Stimulated activated CD4-positive, alpha-beta T cell treated with anti-CD3 and anti-CD28 coated beads, Interleukin-4, amount 100 ng/mL, for 4 hours (primary cell): ENCODE data around the gene HOXA7.

Experiments used
- DNase-seq, 2 experiments: peaks; one replicate each; pipeline ENCODE4 v3.0.0-alpha.2; 2020

Gene HOXA7

DNA sequence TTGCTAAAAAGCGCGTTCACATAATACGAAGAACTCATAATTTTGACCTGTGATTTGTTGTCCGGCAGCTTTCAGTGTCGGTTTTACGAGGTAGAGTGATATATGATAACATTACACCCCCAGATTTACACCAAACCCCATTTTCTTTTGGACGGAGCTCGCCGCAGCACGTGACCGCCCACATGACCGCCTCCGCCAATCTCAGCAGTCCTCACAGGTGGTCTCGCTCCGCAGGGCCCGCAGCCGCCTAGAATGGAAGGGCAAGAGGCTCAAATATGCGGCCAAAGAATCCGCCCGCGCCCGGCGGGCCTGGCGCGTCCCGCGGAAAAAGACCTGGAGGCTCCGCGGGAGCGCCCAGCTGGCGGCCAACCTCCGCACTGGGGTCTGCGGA lies at the start of gene HOXA7:
TSS of gene HOXA7 (minus strand) at position 168 of the 391 bp plus-strand sequence. CDS start at position 38, 130 bp downstream.
- DNase-seq: peak in 1 of 2 experiments; percentile 1

DNA sequence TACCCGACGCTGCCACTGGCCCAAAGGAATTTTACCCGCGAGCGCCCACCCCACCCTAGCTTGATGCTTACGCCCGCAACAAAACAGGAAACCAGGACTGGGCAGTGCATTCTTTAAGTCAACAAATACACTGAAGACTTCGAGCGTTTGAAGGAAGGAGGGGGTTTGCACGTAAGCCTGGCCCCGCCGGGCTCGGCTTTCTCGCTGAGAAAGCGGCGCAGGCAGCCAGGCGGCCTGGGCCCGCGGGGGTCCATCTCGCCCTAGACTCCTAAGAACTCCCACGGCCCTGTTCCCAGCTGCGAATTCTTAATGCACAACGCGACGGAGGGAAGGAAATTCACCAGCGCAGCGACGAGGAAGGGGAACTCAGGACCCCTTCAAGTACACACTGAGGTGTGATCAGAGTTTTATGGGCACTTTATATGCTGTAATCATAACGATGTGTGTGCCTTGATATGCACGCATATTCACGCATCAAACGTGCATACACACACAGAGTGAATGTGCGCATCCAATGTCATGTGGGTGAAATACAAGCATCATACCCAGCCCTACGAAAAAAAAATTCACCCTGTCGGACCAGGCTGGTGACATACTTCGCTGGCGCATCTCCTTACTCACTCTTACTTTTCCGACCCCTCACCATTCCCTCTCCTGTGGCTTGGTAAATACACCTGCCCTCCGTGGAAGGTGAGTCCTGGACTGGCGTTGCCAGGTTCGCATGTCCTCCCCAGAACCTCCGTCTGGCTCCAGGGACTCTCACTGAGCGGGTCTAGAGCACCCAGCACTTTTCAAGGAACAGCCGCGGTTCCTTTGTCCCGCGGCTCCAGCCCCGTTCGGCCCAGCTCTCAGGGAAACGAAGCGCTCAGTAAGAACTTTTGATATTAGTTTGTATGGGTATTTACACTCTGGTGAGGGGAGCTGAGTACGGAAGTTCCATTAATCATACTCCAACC lies 49.1 kb upstream of the HOXA7 start:
- DNase-seq: no peak

DNA sequence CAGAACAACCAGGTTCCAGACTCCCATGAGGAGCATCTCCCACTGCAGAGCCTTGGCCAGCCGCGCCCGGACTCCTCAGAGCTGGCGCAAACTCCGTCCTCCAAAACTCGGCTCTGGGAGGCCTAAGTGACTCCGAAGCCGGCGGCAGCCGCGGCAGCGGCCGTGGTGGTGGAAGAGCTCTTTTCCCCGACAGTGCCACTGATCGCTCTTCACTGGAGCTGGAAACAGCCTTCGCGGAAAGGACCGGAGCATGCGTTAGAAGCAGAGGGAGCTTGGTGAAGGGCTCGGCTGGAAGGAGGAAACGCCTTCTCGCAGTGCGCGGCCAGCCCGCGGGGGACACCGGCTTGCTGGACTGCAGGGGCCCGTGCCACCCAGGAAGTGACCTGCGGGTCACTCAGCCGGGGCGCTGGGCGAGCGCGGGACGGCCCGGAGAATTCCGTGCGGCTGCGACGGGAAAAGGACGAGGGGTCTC lies 48.4 kb upstream of the HOXA7 start:
- DNase-seq: no peak

DNA sequence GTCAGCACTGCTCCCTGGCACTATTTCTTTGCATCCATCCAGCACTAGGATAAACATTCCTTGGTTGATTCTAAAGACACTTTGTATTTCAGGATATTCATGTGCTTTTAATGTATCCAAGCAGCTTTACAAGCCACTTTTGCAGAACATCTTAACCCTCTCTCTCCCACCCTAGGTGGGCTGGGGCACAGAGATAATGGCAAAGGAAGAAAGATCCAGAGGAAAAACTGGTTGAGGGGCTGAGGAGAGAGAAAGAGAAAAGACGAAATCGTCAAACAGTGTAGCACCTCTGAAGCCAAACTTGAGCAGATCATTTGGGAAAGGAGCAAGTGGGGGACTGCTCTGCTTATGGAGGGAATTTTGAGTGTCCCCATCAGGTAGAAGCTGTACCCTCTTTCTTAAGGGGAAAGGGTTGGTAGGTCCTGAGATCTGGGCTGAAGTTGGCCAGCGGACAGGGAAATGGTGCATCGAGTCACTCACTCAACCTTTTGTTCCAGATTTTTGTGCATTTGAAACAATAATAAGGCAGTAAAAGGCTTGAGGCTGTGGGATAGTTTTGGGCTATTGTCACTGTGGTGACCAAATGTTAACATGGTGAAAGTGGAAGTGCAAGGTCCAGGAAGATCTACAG lies 47.6 kb upstream of the HOXA7 start:
- DNase-seq: no peak

DNA sequence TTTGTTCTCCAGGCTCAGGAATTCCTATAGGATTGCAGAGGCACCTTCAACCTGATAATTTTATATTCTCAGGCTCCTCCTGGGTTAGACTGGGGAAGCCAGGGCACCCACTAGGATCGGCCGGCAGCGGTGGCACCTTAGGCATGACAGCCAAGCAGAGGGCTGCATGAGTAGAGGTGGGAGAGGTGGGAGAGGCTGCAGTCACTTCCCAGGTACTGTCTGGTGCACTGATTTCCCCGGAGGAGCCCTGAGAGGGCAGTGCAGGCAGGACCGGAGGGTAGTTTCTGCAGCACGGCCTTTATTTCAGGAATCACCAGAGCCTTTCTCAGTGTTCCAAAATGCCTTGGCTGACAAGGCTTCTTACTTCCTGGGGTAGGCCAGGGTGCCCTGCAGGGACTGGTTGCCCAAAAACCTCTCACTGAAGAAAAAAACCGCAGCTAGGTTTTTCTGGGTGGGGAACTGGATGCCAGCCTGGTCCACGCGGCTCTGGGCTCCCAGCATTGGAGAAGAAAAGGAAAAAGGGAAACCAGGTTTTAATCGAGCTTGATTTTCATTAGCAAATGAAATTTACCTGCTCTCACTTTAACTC lies 47.0 kb upstream of the HOXA7 start:
- no peak for DNase-seq

DNA sequence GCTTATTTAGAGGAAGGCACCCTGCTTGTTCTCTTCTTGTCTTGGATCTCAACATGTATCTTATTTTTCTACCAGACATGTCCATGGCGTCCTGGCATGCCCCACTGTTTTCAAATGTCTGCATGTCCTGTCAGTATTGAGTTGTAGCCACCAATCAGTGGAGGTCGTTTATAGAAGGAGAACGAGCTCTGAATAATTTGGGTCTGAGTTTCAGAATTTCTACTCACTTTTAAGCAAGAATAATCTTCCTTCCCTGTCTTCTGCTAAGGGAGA lies 46.3 kb upstream of the HOXA7 start:
- DNase-seq: no peak

DNA sequence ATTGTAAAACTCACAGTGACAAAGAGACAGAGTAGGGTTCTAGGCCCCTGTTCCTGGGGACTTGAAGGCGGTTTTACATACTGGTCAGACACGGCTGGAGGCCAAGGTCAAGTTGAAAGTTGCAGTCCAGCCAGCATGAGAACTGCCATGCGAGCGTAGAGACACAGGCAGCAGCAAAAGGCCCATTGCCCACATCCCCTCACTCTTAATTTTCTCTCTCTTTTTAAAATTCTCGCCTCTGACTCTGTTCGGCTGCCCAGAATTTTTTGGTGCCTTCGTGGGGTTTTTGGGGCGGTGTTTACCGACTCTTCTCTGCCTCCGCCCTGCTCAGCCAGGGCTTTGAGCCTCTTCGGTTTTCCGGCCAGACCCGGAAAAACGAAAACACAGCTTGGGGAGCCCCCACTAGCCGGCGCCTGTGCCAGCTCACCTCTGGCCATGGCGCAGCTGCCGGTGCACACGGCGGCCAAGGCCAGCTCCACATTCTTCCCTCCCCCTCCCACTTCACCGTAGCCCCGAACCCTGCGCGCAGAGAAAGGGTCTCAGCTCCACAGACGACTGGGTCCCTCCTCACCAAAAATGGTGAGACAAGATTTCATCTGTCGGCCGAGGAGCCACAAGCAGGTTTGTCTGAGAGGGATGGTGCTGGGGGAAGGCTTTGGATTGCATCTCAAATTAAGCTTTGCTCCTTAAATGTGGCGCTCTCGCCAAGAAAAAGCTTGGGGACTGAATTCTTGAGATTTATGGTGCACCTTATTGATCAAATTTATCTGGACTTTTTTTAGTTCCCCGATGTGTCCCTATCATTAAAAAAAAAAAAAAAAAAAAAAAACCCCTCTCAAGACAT lies 45.8 kb upstream of the HOXA7 start:
- no peak for DNase-seq

DNA sequence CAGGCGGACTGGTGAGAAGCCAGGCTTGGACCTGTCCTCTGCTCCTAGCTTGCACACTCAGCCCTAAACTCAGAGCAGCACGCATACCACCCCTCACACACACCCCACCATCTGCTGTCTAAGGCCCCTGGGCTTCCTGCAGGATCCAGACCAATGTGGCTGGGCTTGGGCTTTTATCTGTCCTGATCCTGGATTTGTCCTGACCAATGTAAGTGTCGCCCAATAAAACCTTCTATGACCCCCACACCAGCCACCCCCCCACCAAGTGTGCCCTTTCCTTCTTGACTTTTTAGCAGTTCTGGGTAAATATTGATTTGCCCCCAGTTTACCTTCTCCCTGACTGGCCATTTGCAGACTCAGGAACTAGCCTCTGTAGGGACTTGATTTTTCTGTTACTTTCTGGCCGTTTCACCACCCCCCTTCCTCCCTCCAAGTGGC lies 45.1 kb upstream of the HOXA7 start:
- DNase-seq: no peak

DNA sequence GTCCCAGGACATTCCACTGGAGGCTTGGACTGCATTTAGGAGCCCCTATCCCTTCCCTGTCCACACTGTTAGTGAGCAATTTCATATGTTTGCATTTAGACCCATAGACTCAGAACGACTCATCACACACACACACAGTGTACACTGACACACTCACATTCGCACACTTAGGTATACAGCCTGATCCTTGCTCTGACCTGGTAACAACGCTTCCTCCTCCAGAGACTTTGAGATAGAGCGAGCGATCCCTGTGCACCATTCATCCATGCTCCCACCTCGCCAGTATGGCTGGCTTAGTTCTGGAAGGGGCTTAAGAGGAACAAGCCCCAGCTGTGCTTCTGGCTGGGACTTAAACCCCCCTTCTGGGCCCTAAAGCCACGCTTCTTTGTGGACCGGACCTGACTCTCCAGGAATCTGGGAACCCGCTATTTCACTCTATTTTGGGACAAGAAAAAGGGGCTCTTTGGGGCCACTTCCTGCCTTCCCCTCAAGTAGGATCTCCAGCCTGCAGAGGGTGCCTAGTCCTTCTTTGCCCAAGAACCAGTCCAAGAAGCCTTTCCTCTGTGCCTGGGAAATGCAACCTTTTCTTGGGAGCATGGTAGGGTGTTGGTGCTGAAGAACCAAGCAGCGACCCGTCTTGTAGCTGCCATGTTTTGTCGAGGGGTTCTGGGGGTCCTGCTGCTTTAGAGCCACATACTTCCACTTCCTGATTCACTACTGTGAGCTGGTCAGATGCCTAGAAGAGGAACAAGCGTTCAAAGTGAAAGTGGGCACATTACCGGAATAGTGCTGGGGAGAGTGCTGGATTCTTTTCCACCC lies 44.5 kb upstream of the HOXA7 start:
- DNase-seq: no peak

DNA sequence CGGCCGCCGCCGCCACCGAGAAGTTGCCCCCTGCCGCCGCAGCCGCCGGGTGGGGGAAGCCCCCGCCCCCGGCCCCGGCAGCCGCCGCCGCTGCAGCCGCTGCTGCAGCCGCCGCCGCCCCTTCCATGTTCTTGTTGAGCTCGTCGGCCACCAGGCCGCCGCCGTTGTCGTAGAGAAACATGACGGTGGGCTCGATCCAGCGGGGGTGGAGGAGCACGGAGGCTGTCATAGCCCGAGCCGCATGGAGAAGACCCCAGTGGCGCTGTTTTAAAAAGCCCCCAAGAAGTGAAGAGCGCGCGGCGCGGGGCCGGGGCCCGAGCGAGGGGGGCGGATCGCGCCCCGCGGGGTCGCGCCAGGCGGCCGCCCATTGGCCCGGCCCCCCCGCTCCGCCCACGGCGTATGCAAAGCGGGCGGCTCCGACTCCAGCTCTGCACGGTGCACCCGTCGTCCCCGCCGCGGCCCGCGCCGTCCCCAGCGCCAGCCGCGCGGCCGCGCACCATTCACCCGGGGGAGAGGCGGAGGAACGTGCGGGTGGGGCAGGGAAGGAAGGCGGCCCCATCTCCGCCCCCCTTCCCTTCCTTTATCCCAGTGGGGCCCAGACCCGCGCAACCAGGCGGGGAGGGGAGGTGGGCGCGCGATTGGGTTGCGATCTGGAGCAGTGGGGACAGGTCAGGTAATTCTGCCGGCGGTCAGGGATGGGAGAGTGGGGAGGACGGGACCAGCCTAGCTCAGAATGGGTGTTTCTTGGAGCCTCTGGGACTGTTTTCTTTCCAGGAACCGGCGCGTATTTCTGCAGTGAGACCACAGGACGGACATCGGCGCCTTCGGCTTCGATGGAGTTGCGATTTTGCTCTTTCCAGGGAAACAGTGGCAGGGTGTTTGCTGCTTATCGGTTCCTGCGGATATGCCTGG lies 43.6 kb upstream of the HOXA7 start, which contains the start of gene HOXA13:
TSS of gene HOXA13 (minus strand) at position 243 of the 912 bp plus-strand sequence. CDS start at position 229, 14 bp downstream.
- no peak for DNase-seq

DNA sequence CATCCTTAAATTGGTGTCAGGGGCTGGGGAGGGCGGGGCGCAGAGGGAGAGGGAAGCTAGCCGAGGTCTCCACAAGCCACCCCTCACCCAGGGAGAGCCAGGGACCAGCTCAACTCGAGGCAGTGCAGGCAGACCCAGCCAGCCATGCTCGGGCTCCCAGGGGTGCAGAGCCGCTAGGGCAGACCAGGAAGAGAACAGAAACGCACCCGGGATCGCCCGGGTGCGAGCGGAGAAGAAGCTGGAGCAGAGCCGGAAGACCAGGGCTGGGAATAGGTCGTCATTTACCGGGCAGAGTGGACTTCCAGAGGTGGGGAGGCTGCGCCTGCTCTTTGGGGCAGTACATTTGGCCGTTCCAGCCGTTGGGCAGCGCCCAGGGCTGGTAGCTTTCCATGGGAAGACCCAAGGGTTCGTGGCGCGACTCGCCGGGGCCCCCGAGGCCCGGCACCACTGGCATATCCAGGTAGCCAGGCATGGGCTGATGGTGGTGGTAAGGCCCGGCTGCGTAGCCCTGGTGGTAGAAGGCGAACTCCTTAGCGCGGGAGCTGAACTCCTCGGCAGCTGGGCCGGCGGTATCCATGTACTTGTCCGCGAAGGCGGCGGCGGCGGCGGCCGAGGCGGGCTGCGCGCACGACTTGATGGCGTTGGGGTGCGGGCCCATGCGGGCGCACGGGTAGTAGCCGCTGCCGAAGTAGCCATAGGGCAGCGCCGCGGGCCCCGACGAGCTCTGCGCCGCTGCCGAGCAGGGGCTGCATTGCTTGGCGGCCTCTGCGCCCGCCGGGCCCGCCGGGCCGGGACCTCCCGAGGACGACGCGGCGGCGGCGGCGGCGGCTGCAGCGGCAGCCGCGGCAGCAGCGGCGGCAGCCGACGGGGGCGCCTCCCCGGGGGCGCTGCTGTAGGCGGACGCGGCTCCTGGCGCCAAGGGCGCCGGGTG lies 42.7 kb upstream of the HOXA7 start:
- no peak for DNase-seq

DNA sequence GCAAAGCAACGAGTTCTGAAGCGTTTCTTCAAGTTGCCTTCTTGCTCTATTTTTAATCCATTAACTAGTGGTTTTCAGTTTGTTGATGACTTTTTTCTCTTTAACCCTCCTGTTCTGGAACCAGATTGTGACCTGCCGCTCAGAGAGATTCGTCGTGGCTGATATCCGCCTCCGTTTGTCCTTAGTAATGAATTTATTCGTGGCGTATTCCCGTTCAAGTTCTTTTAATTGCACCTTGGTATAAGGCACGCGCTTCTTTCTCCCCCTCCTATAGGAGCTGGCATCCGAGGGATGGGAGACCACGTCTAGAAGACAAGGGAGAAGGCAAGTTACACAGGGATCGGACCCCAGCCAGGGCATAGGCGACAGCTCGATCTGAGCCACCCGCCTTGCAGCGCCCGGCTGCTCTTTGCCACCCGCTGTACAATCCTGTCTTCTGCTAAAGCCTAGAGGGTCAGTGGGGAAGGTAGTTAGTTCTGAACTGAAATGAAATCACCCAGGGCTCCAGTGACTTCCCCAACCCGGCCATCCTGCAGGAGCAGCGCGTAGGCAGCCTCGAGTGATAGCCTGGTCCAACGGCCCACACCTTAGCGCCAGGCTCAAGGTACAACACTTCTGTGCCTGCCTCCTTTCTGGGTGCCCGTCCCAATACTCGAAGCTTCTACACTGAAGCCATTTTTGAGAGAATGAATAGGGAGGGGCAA lies 41.8 kb upstream of the HOXA7 start:
- DNase-seq: no peak

DNA sequence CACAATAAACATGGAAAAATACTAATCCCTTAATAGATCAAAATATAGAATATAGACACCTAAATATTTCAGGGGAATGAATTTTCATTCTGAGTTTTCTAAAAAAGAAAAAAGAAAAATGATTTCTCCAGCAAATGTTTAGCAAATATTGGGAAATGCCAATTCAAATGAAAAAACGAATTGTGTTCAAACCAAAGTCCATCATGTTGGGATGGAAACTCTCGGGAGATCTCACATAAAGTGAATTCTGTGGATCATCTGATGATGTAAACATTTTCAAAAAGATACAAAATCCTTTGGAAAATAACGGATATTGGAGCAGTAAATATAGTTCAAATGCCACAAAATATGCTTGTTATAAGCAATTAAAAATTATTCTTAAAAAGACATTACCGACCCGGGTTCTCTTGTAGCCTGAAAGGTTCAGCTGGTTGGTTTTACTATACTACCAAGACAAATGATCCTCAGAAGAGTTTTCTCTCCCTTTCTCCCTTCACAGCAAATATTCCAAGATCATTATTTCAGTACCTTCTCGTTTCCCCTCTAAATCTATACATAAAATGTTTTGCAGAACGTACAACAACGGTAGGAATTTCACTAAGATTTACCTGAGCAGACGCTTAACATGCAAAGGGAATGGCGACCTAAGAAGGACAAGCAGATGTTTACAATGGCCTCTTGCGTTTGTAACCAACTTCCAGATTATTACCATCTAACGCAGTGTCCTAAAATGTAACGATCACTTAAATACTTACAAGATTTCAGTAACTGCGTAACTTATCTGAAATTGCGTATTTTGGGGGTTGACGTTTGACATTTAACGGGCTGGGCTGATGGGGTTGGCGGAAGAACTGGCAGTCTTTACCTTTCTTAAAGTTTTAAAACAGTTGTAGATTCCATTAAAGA lies 40.9 kb upstream of the HOXA7 start:
- DNase-seq: no peak

DNA sequence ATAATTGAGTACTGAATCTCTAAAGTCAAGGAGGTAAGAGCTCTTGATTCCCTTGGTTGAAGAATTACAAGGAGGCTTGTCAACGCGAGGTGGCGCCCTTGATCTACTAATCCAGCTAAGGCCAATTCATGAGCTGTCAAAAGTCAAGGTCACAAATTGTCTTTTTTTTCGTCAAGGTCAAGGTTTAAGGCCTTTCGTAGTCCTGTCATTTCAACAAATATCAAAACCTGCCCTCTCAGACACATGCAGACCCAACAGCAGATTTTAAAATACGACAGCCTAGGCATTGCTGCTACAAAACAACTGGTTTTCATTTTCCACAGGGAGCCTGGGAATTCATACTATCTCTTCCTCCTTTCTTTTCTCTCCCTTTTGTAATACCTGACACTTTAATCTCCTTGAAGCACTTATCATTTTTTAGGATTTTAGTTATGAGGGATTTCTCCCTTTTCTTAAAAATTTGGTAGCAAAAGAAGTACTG lies 39.9 kb upstream of the HOXA7 start:
- DNase-seq: peak; percentile 74 to 85

DNA sequence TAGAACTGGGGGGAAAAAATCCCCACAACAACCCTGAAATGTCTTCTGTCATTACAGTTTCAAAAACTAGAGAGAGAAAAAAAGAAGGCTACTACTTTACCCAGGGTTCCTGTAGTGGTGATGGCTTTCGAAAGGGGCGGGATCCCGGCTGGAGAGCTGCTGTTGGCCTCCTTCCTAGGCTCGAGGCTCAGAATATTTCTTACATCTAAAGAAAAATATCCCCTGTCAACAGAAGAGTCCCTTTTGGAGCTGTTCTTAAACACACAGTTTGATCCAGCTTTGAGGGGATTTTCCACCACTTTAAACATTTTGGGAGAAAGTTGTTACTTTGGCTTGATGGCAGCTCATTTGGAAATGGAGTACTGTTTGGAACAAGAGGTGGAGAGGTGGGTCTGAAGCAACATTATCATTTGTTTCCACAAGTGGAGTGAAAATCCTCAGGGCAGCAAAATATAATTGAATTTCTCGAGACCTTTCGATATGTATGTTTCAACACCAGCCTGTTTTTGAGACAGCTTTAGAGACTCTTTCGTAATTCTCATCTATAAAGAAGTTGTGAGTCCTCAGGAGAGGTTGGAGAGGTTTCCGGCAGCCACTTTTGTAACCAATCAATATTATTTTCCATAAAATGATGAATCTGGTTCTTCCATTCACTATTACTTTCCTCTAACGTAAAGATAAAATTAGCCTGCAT lies 38.4 kb upstream of the HOXA7 start:
- no peak for DNase-seq

DNA sequence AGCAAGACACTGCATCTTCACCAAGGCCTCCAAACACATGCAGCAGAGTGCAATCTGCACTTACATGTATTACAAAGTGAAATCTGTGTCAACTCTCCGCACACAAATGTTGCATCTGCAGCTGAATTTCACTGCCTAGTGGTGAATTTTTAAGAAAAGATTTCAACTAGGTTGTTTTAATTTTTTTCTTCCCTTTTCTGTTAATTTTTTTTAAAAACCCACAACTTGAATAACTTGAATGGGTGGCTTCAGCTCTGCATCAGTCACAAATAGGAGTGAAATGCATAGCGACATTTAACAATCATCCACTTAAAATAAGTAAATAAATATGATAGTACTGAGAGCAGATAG lies 37.5 kb upstream of the HOXA7 start:
- DNase-seq: no peak

DNA sequence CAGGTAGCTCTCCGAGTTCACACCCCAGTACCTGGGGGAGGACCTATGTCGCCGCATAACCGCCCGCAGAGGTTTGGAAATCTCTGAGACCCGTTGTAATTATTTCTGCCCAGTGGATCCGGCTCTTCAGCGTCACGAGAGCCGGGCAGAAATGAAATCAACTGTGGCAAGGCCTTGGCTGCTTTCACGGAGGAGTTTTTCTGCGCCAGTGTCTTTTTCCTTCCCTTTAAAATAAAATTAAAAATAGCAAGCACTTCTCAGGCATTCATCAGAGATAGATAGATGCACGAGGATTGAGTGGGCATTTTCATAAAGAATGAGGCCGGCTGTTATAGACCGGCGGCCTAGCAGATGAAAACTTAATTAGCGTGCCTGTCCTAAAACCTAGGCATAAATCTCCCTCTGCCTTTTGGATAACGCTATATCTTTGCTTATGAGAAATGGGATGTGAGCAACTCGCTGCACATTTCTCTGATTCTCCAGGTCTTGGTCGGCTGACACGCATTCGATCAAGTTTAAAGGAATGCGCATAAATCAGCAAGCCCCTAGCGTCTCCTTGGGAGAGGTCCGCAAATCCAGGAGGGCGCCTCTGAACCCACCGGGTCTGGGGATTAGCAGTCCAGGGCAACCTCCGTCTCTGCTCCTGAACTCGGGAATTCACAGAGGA lies 37.0 kb upstream of the HOXA7 start:
- no peak for DNase-seq
